Central memory CD8-positive, alpha-beta T cell (primary cell): ENCODE measurements around the gene RUNX2.
A peak's percentile ranks its signal among the peaks of the same experiment; 100 is the strongest.

Source experiments
- ATAC-seq: fragments of 150-1000 bp; cut with Tn5 transposase; replicated peaks from 2 replicates; pipeline ENCODE4 v1.10.0; 2022; ENCODE audit warnings: mild to moderate bottlenecking, moderate FRiP score, moderate number of reproducible peaks; ENCODE audit not compliant: poor library complexity, severe bottlenecking; ENCODE audit errors: extremely low read depth
- DNase-seq, 2 donors: peaks; one replicate each; pipeline ENCODE4 v3.0.0; 2021; ENCODE audit warnings: low spot score in 2 of 2
- H3K27ac Mint-ChIP-seq: one replicate; pipeline ENCODE4 v1.8.0; 2022; ENCODE audit warnings: low read depth, mild to moderate bottlenecking, moderate library complexity, mixed read lengths
- H3K27me3 Mint-ChIP-seq: one replicate; pipeline ENCODE4 v1.8.0; 2022; ENCODE audit warnings: mixed read lengths
- H3K36me3 Mint-ChIP-seq: one replicate; pipeline ENCODE4 v1.8.0; 2022; ENCODE audit warnings: mild to moderate bottlenecking, moderate library complexity, mixed read lengths; ENCODE audit not compliant: insufficient read depth
- H3K4me1 Mint-ChIP-seq: one replicate; pipeline ENCODE4 v1.8.0; 2022; ENCODE audit warnings: mixed read lengths
- H3K4me3 Mint-ChIP-seq: one replicate; pipeline ENCODE4 v1.8.0; 2022; ENCODE audit warnings: mild to moderate bottlenecking, moderate library complexity, mixed read lengths
- H3K9me3 Mint-ChIP-seq: one replicate; pipeline ENCODE4 v1.8.0; 2022; ENCODE audit warnings: mixed read lengths

The RUNX2 gene

GRCh38 chr6:45366534-45366933, 38.4 kb downstream of the RUNX2 start:
- no peaks in the 10 kb centered on the region for H3K4me1 Mint-ChIP-seq
- ATAC-seq (no peak), DNase-seq (no peak)
- peaks cover 2% of the 10 kb centered on the region for H3K36me3 Mint-ChIP-seq
- no peaks in the 10 kb centered on the region for H3K27me3 Mint-ChIP-seq
- no peak overlapping the region for H3K27ac Mint-ChIP-seq
- no peak overlapping the region for H3K4me3 Mint-ChIP-seq
- no peaks in the 10 kb centered on the region for H3K9me3 Mint-ChIP-seq

- no peak overlapping the region for H3K4me3 Mint-ChIP-seq
- peaks cover 2% of the 10 kb centered on the region for H3K36me3 Mint-ChIP-seq
- no peak for ATAC-seq
- no peak for DNase-seq
- H3K9me3 Mint-ChIP-seq: no peaks in the 10 kb centered on the region
- no peak overlapping the region for H3K27ac Mint-ChIP-seq
- H3K27me3 Mint-ChIP-seq: no peaks in the 10 kb centered on the region
- no peaks in the 10 kb centered on the region for H3K4me1 Mint-ChIP-seq
These were observed 39.9 kb downstream of the RUNX2 start for GRCh38 chr6:45367999-45368398.

DNA sequence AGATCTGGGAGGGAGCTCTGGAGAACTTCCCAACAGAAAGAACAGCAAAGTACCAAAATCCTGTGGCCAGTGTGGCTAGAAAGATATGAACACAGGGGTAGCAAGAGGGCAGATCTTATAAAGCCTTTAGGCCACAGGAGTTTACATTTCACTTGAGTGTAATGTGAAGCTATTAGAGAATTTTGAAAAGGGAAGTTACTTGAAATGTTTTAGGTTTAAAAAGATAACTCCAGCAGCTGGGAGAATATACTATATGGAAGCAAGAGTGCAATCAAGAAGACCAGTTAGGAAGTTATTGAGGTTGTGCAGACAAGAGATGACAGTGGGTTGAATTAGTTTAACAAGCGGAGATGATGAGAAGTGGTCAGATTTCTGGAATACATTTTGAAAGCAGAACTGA, 41.7 kb downstream of the RUNX2 start:
- no peak overlapping the region for H3K27ac Mint-ChIP-seq
- H3K4me1 Mint-ChIP-seq: no peaks in the 10 kb centered on the region
- H3K36me3 Mint-ChIP-seq: peaks cover 2% of the 10 kb centered on the region
- H3K4me3 Mint-ChIP-seq: no peak overlapping the region
- no peaks in the 10 kb centered on the region for H3K27me3 Mint-ChIP-seq
- no peaks in the 10 kb centered on the region for H3K9me3 Mint-ChIP-seq
- ATAC-seq (no peak), DNase-seq (no peak)

GRCh38 chr6:45371924-45372573, 43.9 kb downstream of the RUNX2 start:
- Mint-ChIP-seq H3K36me3 (peaks cover 3% of the 10 kb centered on the region), H3K4me3 (no peak overlapping the region), H3K4me1 (peaks cover 7% of the 10 kb centered on the region), H3K27ac (no peak overlapping the region), H3K9me3 (no peaks in the 10 kb centered on the region), H3K27me3 (no peaks in the 10 kb centered on the region)
- DNase-seq: no peak
- ATAC-seq: no peak

- ATAC-seq: no peak
- Mint-ChIP-seq H3K27ac (no peak overlapping the region), H3K36me3 (peaks cover 16% of the 10 kb centered on the region), H3K4me3 (no peak overlapping the region), H3K4me1 (peaks cover 25% of the 10 kb centered on the region), H3K9me3 (no peaks in the 10 kb centered on the region), H3K27me3 (no peaks in the 10 kb centered on the region)
- no peak for DNase-seq
These were observed 47.3 kb downstream of the RUNX2 start for GRCh38 chr6:45375449-45375848.

DNA sequence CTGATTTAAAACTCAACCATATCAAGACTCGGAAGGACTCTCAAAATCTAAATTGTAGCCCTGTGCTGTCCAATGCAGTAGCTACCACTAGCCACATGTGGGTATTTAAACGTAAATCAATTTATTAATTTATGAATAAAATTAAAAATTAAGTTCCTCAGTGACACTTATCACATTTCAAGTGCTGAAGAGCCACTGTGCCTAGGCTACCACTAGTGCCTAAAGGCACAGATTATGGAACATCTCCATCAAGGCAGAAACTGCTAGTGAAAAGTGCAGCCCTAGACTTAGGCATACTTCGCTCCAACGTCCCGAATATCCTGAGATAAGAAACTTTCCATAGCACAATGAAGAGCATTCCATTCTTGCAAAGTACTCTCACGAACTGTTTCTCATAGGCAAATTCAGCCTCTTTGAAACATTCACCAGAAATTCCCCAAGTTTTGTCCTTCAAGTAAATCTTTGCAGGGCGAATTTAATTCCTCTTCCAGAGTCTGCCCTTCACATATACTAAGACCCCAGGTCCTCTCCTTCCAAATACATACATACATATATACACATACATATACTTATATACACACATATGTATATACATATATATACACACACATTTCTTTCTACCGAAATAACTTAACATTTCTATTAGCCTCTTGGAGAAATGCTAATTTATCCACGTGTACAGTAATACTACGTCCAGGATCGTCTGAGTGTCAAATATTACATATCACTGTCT, 48.3 kb downstream of the RUNX2 start:
- no peaks in the 10 kb centered on the region for H3K27me3 Mint-ChIP-seq
- peaks cover 16% of the 10 kb centered on the region for H3K36me3 Mint-ChIP-seq
- no peaks in the 10 kb centered on the region for H3K9me3 Mint-ChIP-seq
- ATAC-seq (no peak), DNase-seq (no peak)
- H3K4me3 Mint-ChIP-seq: peak overlapping the region; percentile 95
- peak overlapping the region; percentile 97 for H3K27ac Mint-ChIP-seq
- peaks cover 25% of the 10 kb centered on the region for H3K4me1 Mint-ChIP-seq

GRCh38 chr6:45377043-45377553, 49.0 kb downstream of the RUNX2 start:
- peak overlapping the region; percentile 95 for H3K4me3 Mint-ChIP-seq
- H3K27ac Mint-ChIP-seq: peak overlapping the region; percentile 97
- no peak for DNase-seq
- H3K27me3 Mint-ChIP-seq: no peaks in the 10 kb centered on the region
- peak; percentile 3 for ATAC-seq
- H3K36me3 Mint-ChIP-seq: peaks cover 16% of the 10 kb centered on the region
- peaks cover 25% of the 10 kb centered on the region for H3K4me1 Mint-ChIP-seq
- no peaks in the 10 kb centered on the region for H3K9me3 Mint-ChIP-seq

- H3K4me3 Mint-ChIP-seq: peak within 1 kb of the TSS; percentile 95
- no peaks in the 10 kb centered on the region for H3K27me3 Mint-ChIP-seq
- ATAC-seq (peak; percentile 84), DNase-seq (peak; percentile 72 to 83)
- H3K27ac Mint-ChIP-seq: peak within 1 kb of the TSS; percentile 97
- H3K36me3 Mint-ChIP-seq: peaks cover 16% of the 10 kb centered on the region
- peaks cover 25% of the 10 kb centered on the region for H3K4me1 Mint-ChIP-seq
- no peaks in the 10 kb centered on the region for H3K9me3 Mint-ChIP-seq
These were observed 49.6 kb downstream of the RUNX2 start, which contains the start of gene SUPT3H for GRCh38 chr6:45377554-45378333. Gene SUPT3H, minus strand, starts transcription at chr6:45377934.

DNA sequence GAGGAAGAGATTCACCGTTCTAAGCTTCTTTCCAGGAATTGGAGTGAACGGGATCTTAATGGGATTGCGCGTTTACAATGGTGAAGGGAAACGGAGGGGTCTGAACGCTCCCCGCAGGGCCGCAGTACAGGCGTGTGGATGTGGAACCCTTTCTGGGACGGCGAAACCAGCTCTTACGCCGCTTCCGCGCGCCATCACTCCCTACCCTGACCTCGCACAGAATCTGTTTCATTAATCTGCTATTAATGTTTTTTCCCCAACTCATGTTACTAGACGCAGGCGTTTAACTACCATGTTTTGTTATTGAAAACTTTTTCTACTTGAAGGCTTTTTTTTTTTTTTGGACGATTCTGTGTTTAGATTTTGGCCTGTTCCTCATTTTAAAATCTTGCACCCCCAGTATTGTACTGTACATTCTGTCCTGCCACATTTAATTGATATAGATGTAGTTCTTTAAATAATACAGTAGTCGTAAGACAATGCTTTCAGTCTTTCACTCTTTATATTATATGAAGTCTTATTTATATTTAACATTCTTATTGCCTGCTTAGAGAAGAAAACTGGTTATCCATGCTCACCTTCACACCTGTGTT, 50.3 kb downstream of the RUNX2 start:
- Mint-ChIP-seq H3K36me3 (peaks cover 16% of the 10 kb centered on the region), H3K27me3 (no peaks in the 10 kb centered on the region), H3K4me3 (peak overlapping the region; percentile 95), H3K9me3 (no peaks in the 10 kb centered on the region), H3K27ac (peak overlapping the region; percentile 97), H3K4me1 (peaks cover 25% of the 10 kb centered on the region)
- DNase-seq: no peak
- peak; percentile 11 for ATAC-seq

DNA sequence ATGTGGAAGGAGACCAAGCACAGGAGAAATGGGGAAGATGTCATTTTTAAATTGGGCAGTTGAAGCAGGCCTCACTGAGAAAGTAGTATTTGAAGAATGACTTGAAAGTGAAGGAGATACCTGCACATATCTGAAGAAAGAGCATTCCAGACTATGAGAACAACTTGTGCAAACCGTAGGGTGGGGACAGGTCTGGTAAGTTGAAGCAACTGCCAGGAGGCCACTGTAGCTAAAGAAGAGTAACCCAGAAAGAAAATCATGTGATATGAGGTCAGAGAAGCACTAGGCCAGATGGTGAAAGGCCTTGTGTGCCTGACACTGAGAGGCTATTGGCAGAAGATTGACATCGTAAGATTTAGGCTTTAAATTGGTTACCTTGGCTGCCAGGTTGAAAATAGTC, 54.3 kb downstream of the RUNX2 start:
- DNase-seq: no peak
- H3K36me3 Mint-ChIP-seq: peaks cover 10% of the 10 kb centered on the region
- no peak overlapping the region for H3K27ac Mint-ChIP-seq
- no peak overlapping the region for H3K4me3 Mint-ChIP-seq
- peaks cover 13% of the 10 kb centered on the region for H3K27me3 Mint-ChIP-seq
- peaks cover 15% of the 10 kb centered on the region for H3K4me1 Mint-ChIP-seq
- no peak for ATAC-seq
- no peaks in the 10 kb centered on the region for H3K9me3 Mint-ChIP-seq

DNA sequence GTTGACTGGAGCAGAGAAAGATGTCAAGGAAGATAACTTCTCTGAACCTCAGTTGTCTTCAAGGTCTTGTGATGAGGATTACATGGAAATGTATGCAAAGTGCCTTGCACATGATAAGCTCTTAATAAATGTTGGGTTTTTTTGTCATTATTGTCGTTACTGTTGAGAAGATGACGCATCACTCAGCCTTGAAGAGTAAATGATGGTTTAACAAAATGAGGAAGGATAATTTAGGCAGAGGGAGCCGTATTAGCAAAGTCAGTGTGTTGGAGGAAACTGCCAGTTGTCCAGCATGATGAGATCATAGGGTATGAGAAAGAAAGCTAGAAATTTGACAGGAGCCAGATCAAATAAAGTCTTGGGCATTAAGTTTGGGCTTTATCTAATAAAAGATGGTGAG, 58.4 kb downstream of the RUNX2 start:
- DNase-seq (no peak), ATAC-seq (no peak)
- H3K9me3 Mint-ChIP-seq: no peaks in the 10 kb centered on the region
- no peak overlapping the region for H3K4me3 Mint-ChIP-seq
- peaks cover 23% of the 10 kb centered on the region for H3K27me3 Mint-ChIP-seq
- H3K27ac Mint-ChIP-seq: no peak overlapping the region
- no peaks in the 10 kb centered on the region for H3K36me3 Mint-ChIP-seq
- no peaks in the 10 kb centered on the region for H3K4me1 Mint-ChIP-seq

- Mint-ChIP-seq H3K27ac (no peak overlapping the region), H3K4me3 (no peak overlapping the region), H3K27me3 (peaks cover 23% of the 10 kb centered on the region), H3K36me3 (no peaks in the 10 kb centered on the region), H3K4me1 (no peaks in the 10 kb centered on the region), H3K9me3 (no peaks in the 10 kb centered on the region)
- ATAC-seq (no peak), DNase-seq (no peak)
These were observed 59.1 kb downstream of the RUNX2 start for GRCh38 chr6:45387236-45387635.
